IMR-90 (cell line): ENCODE results near the gene BAIAP2. TPM values are rescaled to one million over a fixed set of nuclear protein-coding genes. Genes with fewer than 3 reads are reported as not detected.

Experiments used
- ATAC-seq: fragments of 200-7000 bp; cut with Tn5 transposase; 2 replicates; pipeline ENCODE4 v1.9.1; 2020; ENCODE audit warnings: low read depth, mild to moderate bottlenecking, moderate library complexity
- BruUV-seq: library from RNA; stranded (reverse); fragments of 400-500 nt; replicated peaks from 2 replicates; lab custom pipeline; 2021; lab: Mats Ljungman, UMichigan
- CTCF ChIA-PET: fragments of 300-600 bp; formaldehyde crosslinking; extraction: SDS; loops from one replicate; lab custom pipeline; 2021; ENCODE audit warnings: antibody characterized with exemption; lab: Yijun Ruan, JAX
- POLR2A ChIA-PET: fragments of 300-600 bp; sonication (Branson Sonifier 250); formaldehyde crosslinking; loops from one replicate; lab custom pipeline; 2022; ENCODE audit warnings: antibody characterized with exemption; ENCODE audit not compliant: unreplicated experiment; lab: Charles Lee
- DNase-seq: peaks from one replicate; pipeline ENCODE4 v3.0.0; 2013
- H2AFZ ChIP-seq: replicated peaks from 2 replicates; pipeline ENCODE3; 2013; ENCODE audit warnings: low read length, mild to moderate bottlenecking; ENCODE audit not compliant: poor library complexity
- H2AK5ac ChIP-seq: 2 replicates; pipeline ENCODE4 v1.6.1; 2013; ENCODE audit warnings: low read depth, low read length, inconsistent platforms
- H2AK9ac ChIP-seq: replicated peaks from 2 replicates; pipeline ENCODE3; 2013; ENCODE audit warnings: mild to moderate bottlenecking, low read depth, low read length, moderate library complexity; ENCODE audit not compliant: poor library complexity
- H2BK120ac ChIP-seq: 2 replicates; pipeline ENCODE4 v1.6.1; 2013; ENCODE audit warnings: low read depth, low read length, inconsistent platforms
- H2BK15ac ChIP-seq: 3 replicates; pipeline ENCODE4 v1.6.1; 2013; ENCODE audit warnings: low read depth, low read length, inconsistent platforms
- H2BK20ac ChIP-seq: 2 replicates; pipeline ENCODE4 v1.6.1; 2013; ENCODE audit warnings: low read depth, mild to moderate bottlenecking, inconsistent platforms, low read length, moderate library complexity
- H2BK5ac ChIP-seq: 2 replicates; pipeline ENCODE4 v1.6.1; 2013; ENCODE audit warnings: mild to moderate bottlenecking, low read depth, low read length, inconsistent platforms; ENCODE audit not compliant: poor library complexity, severe bottlenecking
- H3K14ac ChIP-seq: replicated peaks from 2 replicates; pipeline ENCODE4 v1.6.1; 2013; ENCODE audit warnings: low read depth, low read length, inconsistent platforms
- H3K18ac ChIP-seq: 2 replicates; pipeline ENCODE4 v1.6.1; 2013; ENCODE audit warnings: low read depth, low read length, control low read depth
- H3K23ac ChIP-seq: 2 replicates; pipeline ENCODE4 v1.6.1; 2013; ENCODE audit warnings: low read depth, low read length, inconsistent platforms
- H3K27ac ChIP-seq: 2 replicates; pipeline ENCODE4 v1.5.1; 2013; ENCODE audit warnings: mild to moderate bottlenecking, control low read depth, low read length; ENCODE audit not compliant: insufficient read depth
- H3K27me3 ChIP-seq: 2 replicates; pipeline ENCODE4 v1.6.1; 2013; ENCODE audit warnings: low read length; ENCODE audit not compliant: control insufficient read depth, insufficient read depth
- H3K36me3 ChIP-seq: 2 replicates; pipeline ENCODE4 v1.6.1; 2013; ENCODE audit warnings: low read length, mixed read lengths; ENCODE audit not compliant: control insufficient read depth, insufficient read depth
- H3K4ac ChIP-seq: 2 replicates; pipeline ENCODE4 v1.6.1; 2013; ENCODE audit warnings: low read depth, low read length, inconsistent platforms
- H3K4me1 ChIP-seq: 2 replicates; pipeline ENCODE4 v1.6.1; 2013; ENCODE audit warnings: low read length, mixed read lengths; ENCODE audit not compliant: control insufficient read depth, insufficient read depth
- H3K4me2 ChIP-seq: 2 replicates; pipeline ENCODE4 v1.6.1; 2013; ENCODE audit warnings: low read depth, mild to moderate bottlenecking, control low read depth, low read length, moderate library complexity
- H3K4me3 ChIP-seq: 2 replicates; pipeline ENCODE4 v1.5.1; 2013; ENCODE audit warnings: low read depth, mild to moderate bottlenecking, control low read depth, low read length, moderate library complexity; ENCODE audit not compliant: insufficient read depth
- H3K56ac ChIP-seq: 2 replicates; pipeline ENCODE4 v1.6.1; 2013; ENCODE audit warnings: low read length, inconsistent platforms; ENCODE audit not compliant: insufficient read depth; ENCODE audit errors: extremely low read depth
- H3K79me1 ChIP-seq, 2 experiments: 2 replicates each; pipeline ENCODE4 v1.6.1; 2013; ENCODE audit warnings: low read length in 2 of 2, inconsistent platforms in 1 of 2, low read depth in 1 of 2
- H3K9ac ChIP-seq: 2 replicates; pipeline ENCODE4 v1.6.1; 2013; ENCODE audit warnings: low read depth, low read length, control low read depth
- H3K9me1 ChIP-seq: 2 replicates; pipeline ENCODE4 v1.6.1; 2013; ENCODE audit warnings: low read length, inconsistent platforms; ENCODE audit not compliant: insufficient read depth
- H3K9me3 ChIP-seq: 2 replicates; pipeline ENCODE4 v1.6.1; 2013; ENCODE audit warnings: low read length; ENCODE audit not compliant: control insufficient read depth, insufficient read depth
- H4K20me1 ChIP-seq: 2 replicates; pipeline ENCODE4 v1.6.1; 2013; ENCODE audit warnings: low read length, inconsistent platforms; ENCODE audit not compliant: insufficient read depth
- H4K5ac ChIP-seq: 2 replicates; pipeline ENCODE4 v1.6.1; 2013; ENCODE audit warnings: mild to moderate bottlenecking, low read depth, low read length, control low read depth
- H4K8ac ChIP-seq, 2 experiments: 2 replicates each; pipeline ENCODE4 v1.6.1; 2013; ENCODE audit warnings: low read depth in 2 of 2, low read length in 2 of 2, control low read depth in 1 of 2, inconsistent platforms in 1 of 2
- H4K91ac ChIP-seq: 2 replicates; pipeline ENCODE4 v1.6.1; 2013; ENCODE audit warnings: low read depth, low read length, inconsistent platforms; ENCODE audit not compliant: insufficient read depth
- BHLHE40 ChIP-seq: fragments of 150-350 bp; IDR thresholded peaks from 2 replicates; pipeline ENCODE4 v1.6.1; 2016; ENCODE audit warnings: mild to moderate bottlenecking, low read depth, low read length
- WGBS, 2 experiments: methylation state at CpG; one replicate each; pipeline versions ENCODE4 v1.1.5 to v1.1.7; 2013; ENCODE audit warnings: missing lambda C conversion rate in 2 of 2; ENCODE audit not compliant: insufficient read length in 1 of 2; ENCODE audit errors: extremely low coverage in 2 of 2; 5-methylcytosine and 5-hydroxymethylcytosine counted together
- dilution Hi-C: fragments of 300-500 bp; cut with HindIII; formaldehyde crosslinking; loops from one replicate; pipeline ENCODE4 v1.14.3; 2018; ENCODE audit warnings: low sequenced_read_pairs; ENCODE audit not compliant: unreplicated experiment
- in situ Hi-C: fragments of 300-500 bp; cut with MboI; formaldehyde crosslinking; loops from 3 replicates; pipeline ENCODE4 v1.14.3; 2019; ENCODE audit warnings: low sequenced_read_pairs, inconsistent platforms, mixed read lengths
- intact Hi-C: fragments of 100-400 bp; cut with micrococcal nuclease; formaldehyde crosslinking; loops from 2 replicates; pipeline ENCODE4 v1.10.0; 2022
- polyA plus RNA-seq, 3 experiments: library from polyadenylated mRNA; depleted of rRNA; stranded (reverse); fragments of >200 nt; gene quantifications; 2 replicates each; pipeline ENCODE4 v1.2.3, GENCODE V29; 2012; ENCODE audit warnings: low replicate concordance in 1 of 3
- total RNA-seq: library from RNA; depleted of rRNA; stranded (reverse); fragments of >200 nt; gene quantifications from 2 replicates; pipeline ENCODE4 v1.2.3, GENCODE V29; 2012
- TF ChIP-seq, protein P1 (sequence below): conservative IDR thresholded peaks from 2 replicates; pipeline ENCODE4 v1.5.1; 2012; ENCODE audit warnings: mild to moderate bottlenecking, low read depth, low read length, improper control_type of control experiment
- TF ChIP-seq, protein P2 (sequence below): fragments of 150-350 bp; IDR thresholded peaks from 2 replicates; pipeline ENCODE4 v1.6.1; 2016; ENCODE audit warnings: low read depth, mild to moderate bottlenecking, low read length, moderate library complexity, borderline replicate concordance

Gene BAIAP2
- total and polyA plus RNA-seq, 2 of the 4 experiments (the other 2 are of a cell fraction): 18.3 to 32.6 TPM

DNA sequence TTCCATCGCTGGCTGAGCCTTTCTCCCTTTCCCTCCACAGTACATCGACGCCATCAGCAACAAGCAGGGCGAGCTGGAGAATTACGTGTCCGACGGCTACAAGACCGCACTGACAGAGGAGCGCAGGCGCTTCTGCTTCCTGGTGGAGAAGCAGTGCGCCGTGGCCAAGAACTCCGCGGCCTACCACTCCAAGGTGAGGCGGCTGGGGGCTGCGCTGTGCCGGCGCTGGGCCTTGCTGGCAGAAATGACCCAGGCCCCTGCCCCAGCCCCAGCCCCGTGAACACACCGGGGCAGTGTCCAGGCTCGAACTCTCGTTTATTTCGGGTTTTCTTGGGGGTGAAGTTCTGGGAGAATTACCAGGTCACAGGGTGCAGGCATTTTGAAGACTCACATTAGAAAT lies 64.9 kb downstream of the BAIAP2 start:
- Histone ChIP-seq H3K56ac (no peak overlapping the region), H3K4me1 (peaks cover 29% of the 10 kb centered on the region), H3K23ac (no peak overlapping the region), H3K9me3 (no peaks in the 10 kb centered on the region), H4K91ac (no peak overlapping the region), H3K4ac (no peak overlapping the region), H2BK20ac (no peak overlapping the region), H3K36me3 (peaks cover 4% of the 10 kb centered on the region; the same call in 1 of the 2 replicates), H2AK9ac (no peak overlapping the region), H3K14ac (no peak overlapping the region), H3K27me3 (no peaks in the 10 kb centered on the region), H3K9me1 (0 out of 2 replicates have a peak, but pooled peaks cover 8% of the 10 kb centered on the region), H2BK5ac (no peak overlapping the region), H4K20me1 (no peaks in the 10 kb centered on the region), H2BK15ac (no peak overlapping the region), H3K27ac (no peak overlapping the region), H2AK5ac (no peak overlapping the region), H3K18ac (no peak overlapping the region), H3K4me3 (no peak overlapping the region), H4K8ac (no peak overlapping the region), H2BK120ac (no peak overlapping the region), H3K79me1 (peaks cover 0 to 17% of the 10 kb centered on the region in 2 experiments; a peak in 1 of 4 replicates), H3K4me2 (no peak overlapping the region), H4K5ac (no peak overlapping the region), H2AFZ (no peak overlapping the region), H3K9ac (no peak overlapping the region)
- TF ChIP-seq, protein P1, sequence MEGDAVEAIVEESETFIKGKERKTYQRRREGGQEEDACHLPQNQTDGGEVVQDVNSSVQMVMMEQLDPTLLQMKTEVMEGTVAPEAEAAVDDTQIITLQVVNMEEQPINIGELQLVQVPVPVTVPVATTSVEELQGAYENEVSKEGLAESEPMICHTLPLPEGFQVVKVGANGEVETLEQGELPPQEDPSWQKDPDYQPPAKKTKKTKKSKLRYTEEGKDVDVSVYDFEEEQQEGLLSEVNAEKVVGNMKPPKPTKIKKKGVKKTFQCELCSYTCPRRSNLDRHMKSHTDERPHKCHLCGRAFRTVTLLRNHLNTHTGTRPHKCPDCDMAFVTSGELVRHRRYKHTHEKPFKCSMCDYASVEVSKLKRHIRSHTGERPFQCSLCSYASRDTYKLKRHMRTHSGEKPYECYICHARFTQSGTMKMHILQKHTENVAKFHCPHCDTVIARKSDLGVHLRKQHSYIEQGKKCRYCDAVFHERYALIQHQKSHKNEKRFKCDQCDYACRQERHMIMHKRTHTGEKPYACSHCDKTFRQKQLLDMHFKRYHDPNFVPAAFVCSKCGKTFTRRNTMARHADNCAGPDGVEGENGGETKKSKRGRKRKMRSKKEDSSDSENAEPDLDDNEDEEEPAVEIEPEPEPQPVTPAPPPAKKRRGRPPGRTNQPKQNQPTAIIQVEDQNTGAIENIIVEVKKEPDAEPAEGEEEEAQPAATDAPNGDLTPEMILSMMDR: no peak
- TF ChIP-seq BHLHE40: no peak
- TF ChIP-seq, protein P2, sequence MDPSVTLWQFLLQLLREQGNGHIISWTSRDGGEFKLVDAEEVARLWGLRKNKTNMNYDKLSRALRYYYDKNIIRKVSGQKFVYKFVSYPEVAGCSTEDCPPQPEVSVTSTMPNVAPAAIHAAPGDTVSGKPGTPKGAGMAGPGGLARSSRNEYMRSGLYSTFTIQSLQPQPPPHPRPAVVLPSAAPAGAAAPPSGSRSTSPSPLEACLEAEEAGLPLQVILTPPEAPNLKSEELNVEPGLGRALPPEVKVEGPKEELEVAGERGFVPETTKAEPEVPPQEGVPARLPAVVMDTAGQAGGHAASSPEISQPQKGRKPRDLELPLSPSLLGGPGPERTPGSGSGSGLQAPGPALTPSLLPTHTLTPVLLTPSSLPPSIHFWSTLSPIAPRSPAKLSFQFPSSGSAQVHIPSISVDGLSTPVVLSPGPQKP: no peak
- no peak for DNase-seq
- intact Hi-C loops (no loop called here), in situ Hi-C loops (loop anchor here (5.0 kb wide), 1 partner anchor 68 kb away; no protein-coding TSS in a partner anchor), dilution Hi-C loops (no loop called here)
- POLR2A ChIA-PET: no interaction called here
- no TSS peak for BruUV-seq
- no peak for ATAC-seq
- WGBS, 2 experiments: 96% methylated on average over 8 of the region's 23 CpGs; no CpG with 5 or more reads in 1 of the 2 experiments
- CTCF ChIA-PET: interaction anchor here (1.0 kb wide), 1 partner anchor 76 kb away, joined by 3 read pairs; no protein-coding TSS in a partner anchor
